ENCODE data around the gene COPZ1.
A peak's percentile ranks its signal among the peaks of the same experiment; 100 is the strongest.

COPZ1 gene

DNA sequence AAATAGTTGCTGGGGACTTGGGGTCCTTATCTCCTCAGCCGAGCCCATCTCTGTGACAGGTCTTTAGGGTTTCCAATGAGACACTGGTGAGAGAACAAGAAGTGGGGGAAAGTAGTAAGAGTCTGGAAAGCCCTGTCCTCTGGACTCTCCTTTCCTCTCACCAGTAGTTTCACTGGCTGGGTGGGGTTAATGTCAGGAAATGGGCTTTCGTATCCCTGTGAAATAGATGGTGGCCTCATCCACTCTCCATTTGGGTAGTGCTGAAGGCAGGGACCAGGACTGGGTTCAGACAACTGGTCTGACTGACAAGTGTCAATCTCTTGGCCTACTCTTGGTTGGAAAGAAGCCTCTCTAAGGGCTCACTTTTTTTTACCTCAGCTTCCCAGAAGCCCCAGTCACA lies 52.1 kb downstream of the COPZ1 start:
- DNase-seq (ENCODE audit: low read depth in 3 of 3), result no peak

DNA sequence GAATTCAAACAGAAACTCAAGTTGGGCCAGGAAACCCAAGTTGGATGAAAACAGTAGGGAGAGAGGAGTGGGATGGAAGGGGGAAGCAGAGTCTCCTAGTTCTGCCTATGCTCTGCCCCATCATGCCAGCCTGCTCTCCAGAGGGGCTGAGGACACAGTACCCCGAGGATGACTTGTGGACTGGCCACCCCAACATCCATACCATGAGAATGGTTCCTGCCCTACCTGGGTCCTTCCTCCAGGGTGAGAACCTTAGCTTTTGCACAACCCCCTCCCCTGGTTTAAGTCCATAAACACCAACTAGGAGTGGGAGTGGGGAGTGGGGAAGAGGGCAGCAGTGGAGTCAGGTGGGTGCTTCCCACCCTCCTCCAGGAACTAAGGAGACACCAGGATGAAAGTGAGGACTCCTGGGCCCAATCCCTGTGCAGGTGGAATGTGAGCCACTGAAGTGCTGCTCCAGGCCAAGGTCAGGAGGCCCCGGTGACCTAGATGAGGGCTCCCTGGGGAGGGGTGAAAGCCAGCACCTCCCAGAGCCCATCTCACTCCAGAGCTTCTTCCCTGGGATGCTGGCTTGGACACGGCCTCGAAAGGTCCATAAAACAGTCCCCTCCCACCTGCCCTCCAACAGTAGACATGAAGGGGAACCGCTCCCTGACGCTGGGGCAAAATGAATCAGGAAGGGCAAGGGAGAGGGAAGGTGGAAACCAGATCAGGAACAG lies 53.0 kb downstream of the COPZ1 start:
- no peak for DNase-seq (ENCODE audit: low read depth in 3 of 3)

DNA sequence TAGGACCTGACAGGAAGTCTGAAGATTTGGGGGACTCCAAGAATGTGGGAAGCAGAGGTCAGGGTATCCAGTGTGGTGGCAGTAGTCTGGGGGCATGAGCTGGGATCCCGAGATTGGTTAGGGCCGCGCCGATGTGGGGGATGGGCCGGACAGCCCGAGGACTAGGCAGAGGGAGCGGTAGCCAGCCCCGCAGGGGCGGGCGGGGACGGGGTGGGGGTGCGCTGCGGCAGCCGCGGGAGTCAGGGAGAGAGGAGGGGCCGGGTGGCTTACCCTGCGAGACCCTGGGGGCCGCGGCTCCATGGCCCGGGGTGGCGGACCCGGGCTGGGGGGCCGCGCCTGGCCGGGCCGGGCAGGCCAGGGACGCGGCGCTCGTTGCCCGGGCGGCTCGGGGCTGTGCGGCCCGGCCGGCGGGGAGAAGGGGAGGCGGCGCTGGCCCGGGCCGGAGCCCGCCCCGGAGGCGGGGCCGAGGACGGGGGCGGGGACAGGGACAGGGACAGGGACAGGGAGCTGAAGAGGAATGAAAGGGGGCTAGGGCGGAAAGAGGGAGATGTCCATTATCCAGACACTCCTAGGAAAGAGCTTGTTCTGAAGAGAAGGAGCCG lies 54.0 kb downstream of the COPZ1 start:
- DNase-seq (ENCODE audit: low read depth in 3 of 3), result no peak

DNA sequence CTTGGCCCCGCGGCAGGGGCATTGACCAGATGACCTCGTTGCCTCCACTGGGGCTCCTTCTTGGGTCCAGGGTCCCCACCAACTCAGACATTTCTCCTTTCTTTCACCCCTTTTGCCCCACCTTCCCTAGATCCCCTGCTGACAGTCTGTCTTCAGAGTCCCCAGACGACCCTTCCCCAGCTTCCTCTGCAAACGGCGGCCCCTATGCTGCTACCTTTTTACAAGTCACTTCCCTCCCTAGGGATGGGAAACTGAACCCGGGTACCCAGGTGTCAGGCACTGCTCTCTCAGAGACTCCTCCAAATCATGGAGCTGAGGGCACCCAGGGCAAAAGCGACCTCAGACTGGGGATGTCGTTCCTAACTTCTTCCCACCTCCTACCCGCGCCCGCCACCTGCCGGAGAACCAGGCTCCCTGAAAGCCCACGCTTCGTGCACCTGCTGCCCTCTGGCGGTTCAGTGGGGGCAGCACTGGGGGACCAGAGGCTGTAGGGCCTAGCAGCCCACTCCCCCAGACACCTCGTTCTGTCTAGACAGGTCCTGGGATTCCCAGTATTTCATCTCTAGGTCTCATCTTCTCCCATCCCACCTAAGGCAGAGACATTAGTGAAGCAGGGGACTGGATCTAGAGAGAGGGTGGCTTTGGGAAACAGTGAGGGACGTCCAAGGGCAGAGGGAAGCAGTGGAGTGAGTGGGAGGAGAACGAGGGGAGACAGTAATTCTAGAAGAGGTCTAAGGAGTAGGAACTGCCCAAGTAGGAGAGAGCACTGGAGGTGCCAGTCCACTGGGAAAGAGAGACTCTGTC lies 54.7 kb downstream of the COPZ1 start:
- DNase-seq (ENCODE audit: low read depth in 3 of 3), result peak; percentile 81 to 95 (median 81)

DNA sequence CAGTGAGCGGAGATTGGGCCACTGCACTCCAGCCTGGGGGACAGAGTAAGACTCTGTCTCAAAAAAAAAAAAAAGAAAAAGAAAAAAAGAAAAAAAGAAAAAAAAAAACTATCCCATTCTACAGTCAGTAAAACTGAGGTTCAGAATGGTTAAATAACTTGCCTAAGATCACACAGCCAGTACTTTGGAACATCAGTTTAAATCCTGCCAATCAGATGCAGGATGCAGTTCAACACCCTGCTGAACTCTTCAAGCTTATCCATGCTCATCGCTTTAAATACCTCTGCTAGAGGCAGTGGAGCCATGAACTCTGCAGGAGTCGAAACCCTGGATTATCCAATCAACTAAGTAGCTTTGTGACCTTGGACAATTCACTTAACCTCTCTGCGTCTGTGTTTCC lies 56.2 kb downstream of the COPZ1 start:
- DNase-seq (ENCODE audit: low read depth in 3 of 3), result no peak

DNA sequence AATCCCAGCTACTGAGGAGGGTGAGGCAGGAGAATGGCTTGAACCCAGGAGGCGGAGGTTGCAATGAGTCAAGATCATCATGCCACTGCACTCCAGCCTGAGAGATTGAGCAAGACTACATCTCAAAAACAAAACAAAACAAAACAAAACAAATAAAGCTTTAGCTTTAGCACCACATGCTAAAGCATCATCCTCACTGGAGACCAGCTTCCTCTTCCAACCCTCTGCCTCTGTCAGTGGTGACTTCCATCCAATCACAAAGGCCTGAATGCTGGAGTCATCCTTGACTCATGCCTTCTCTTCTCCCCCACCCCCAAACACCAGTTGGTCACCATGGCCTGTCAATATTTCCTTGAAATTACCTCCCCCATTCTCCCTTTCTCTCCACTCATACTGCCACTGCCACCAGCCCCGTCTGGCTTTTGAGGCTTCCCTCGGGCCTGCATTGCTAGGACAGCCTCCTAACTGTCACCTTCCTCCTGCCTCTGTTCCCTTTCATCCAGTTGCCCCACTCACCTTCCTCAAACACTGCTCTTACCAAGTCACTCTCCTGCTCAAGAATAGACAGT lies 58.2 kb downstream of the COPZ1 start:
- DNase-seq (ENCODE audit: low read depth in 3 of 3), result peak in 1 of 3 donors; percentile 43

DNA sequence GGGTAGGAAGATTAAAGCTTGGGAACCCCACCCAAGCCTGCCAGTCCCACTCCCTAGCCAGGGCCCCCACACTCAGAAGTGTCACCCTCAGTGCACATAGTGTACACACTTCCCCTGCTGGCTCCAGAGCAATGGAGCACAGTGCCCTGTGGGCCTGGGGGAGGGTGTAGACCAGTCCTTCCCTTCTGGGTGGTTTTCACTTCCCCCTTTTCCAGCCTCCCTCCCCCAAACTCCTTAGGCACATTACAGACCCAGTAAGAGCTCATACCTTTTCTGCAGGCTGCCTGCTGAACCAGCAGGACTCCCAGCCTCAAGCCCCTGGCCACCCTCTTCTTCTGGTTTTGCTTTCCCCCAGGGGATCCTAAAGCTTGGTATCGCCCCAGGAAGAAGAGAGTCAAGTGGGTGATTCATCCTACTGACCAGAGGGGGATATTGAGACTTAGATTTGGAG lies 59.7 kb downstream of the COPZ1 start, which contains the start of gene ZNF385A:
TSS of gene ZNF385A (minus strand) at position 143 of the 451 bp plus-strand sequence. CDS start 219 bp downstream, outside the sequence.
- no peak for DNase-seq (ENCODE audit: low read depth in 3 of 3)

DNA sequence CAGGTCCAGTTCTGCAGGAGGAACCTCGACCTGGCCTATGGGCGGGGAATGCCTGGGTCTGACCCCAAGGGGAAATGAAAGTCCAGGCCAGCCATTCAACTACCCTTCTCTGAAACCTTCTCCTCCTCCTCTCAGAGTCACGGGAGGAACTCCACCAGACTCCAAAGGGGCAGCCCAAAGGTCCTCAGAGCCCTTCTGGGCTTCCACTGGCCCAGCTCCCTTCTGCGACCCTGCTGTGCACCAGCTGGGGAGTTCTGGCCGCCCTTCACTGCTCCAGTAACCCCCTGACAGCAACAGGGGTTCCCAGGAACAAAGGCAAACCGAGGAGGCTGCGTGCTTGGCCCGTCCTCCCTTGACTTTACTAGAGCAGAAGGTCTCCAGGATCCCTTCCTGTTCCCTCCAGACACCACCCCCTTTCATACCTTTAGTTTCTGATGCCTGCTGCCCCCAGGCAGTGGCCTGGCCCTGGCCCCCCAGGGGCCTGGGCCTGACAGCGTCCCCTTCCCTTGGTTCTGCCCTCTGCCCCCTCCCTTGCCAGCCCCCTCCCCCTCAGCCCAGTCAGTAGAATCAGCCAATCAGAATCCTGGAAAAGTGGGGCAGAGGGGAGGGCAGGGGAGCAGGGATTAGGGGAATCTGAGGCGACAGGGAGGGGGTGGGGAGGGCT lies 60.5 kb downstream of the COPZ1 start:
- no peak for DNase-seq (ENCODE audit: low read depth in 3 of 3)

DNA sequence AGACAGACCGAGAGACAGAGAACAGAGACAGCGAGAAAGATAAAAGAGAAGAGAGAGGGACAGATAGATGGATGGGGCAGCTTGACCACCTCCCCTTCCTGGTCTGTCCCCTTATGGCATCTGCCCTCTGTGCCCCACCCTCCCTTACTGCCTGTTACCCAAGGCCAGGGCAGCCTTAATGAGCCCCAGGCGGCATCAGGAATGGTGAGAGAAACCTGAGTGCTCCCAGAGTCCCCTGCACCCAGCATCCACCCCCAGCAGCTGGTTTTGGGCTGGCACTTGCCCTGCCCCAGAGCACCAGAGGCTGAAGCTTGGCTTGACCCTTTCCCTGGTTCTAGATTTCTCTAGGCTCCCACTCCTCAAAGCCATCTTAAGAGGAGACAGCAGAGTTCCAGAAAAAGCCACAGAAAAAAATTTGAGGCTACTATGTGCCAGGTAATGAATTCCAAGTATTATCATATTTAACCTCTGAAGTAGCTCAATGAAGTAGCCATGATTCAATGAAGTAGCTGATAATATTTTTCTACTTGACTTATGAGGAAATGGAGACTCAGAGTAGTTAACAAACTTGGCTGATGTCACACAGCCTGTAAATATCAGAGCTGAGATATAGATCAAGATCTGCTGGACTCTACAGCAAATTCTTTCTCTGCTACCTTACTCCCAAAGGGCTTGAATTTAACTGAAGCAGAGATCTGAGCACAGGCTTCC lies 61.6 kb downstream of the COPZ1 start:
- DNase-seq (ENCODE audit: low read depth in 3 of 3), result no peak

DNA sequence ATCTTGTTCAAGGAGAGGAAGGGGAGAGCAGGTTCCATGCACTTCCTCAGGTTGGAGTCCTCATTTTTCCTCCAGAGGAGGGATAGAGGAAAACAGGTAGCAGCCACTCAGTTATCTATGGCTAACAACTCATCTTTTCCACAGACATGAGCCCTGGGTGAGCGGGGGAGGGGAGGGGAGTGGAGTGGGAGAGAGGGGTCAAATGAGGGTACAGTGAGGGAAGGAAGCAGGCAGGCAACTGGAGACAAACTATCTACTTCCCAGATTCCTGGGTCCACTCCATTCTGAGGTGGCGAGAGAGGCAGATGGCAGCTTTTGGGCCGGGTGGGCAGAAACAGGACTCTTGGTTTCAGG lies 62.2 kb downstream of the COPZ1 start:
- no peak for DNase-seq (ENCODE audit: low read depth in 3 of 3)

DNA sequence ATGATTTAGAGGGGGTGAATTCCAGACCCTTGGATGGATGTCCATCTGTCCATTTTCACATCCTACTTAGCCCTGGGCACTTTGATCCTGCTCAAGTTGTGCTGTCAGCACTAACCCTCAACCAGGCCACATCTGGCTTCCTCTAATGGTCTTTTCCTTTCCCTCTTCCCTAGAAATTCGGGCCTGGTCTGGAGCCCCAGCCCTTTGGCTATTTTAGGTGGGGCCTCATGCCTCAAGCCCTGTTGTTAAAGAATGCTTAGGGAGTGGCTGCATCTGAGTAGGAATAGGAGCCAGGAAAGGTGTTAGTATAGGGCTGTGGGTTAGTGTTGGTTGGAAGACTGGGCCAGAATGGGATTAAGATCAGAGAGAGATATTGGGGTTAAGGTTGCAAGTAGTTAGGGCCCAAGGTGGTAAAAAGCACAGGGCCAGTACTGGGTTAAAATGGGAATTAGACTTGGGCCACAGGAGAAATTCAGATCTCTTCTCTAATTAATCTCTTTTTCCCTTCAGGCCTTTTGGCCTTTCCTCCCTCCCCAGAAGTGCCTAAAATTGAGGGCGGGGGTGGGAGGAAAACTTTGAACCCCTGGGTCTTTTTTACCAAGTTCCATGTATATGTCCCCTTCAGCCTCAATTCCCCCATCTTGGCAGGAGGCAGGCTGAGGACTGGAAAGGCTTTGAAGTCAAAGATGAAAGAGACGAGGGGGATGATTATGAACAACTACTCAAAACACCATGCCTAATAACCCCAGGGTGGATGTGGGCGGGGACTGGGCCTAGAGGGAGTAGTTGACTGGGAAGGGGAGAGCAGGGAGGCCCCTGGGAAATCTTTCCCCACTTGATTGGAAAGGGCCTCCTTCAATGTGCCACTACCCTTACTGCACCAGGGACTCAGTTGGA lies 63.6 kb downstream of the COPZ1 start:
- DNase-seq (ENCODE audit: low read depth in 3 of 3), result no peak

DNA sequence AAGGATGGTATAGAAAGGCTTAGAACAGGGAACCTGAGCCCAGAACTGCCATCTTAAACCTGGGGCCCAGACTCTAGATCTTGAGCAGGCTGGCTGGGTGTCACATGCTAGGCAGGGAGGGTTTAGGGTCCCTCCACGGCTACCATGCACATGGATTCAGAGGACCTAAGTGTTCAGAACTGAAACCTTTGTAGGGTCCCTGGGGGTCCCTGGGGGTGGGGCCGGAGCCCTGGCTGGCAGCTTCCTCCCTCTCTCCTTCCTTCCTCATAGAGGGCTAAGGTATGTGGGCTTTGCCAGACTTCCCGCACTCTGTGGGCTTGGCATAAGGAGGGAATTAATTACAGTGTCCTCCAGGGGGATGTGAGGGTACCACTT lies 64.2 kb downstream of the COPZ1 start:
- no peak for DNase-seq (ENCODE audit: low read depth in 3 of 3)

DNA sequence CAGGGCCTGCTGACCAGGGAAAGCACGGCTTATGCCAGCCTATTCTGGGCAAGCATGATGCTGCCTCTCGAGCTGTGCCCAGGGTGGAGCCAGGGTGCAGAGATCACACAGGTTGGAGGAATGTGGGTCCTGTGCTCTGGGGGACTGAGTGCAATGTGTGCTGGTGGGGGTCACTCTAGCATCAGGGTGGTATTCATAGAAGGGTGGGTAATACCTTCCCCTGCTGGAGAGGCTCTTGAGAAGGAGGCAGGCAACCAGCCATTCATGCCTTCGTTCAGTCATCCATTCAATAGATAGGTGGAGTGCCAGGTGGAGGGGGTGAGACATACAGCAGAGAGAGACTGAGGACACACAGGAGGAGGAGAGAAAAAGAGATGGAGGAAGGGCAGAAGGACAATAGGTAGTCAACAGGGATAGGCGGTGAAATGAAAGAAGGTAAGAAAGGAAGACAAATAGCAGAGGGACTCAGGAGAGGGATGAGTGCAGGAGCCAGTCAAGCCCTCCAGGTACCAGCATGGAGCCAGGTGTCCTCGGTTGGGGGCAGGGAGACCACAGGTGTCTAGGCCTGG lies 64.8 kb downstream of the COPZ1 start:
- DNase-seq (ENCODE audit: low read depth in 3 of 3), result no peak

DNA sequence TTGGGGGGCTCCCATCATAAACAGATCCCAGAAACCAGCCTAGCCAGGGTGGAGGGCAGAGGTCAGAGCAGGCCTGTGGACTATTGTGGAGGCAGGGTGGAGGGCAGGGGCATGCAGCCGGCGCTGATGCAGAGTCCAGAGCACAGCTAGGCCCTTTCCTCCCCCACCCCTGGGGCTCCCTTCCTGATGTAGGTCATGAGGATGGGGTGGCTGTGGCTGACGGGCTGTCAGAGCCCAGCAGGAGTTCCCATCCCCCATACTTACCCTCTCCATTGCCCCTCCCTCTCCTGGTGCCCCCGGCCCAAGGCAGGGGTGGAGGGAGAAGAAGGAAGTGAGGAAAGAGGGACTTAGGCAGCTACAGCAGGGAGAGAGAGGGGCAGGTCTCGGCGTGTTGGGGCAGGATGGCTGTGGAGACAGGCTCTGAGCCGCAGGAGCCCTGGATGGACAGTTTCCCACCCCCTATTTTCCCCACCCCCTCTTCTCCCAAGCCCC lies 65.3 kb downstream of the COPZ1 start:
- DNase-seq (ENCODE audit: low read depth in 3 of 3), result no peak

DNA sequence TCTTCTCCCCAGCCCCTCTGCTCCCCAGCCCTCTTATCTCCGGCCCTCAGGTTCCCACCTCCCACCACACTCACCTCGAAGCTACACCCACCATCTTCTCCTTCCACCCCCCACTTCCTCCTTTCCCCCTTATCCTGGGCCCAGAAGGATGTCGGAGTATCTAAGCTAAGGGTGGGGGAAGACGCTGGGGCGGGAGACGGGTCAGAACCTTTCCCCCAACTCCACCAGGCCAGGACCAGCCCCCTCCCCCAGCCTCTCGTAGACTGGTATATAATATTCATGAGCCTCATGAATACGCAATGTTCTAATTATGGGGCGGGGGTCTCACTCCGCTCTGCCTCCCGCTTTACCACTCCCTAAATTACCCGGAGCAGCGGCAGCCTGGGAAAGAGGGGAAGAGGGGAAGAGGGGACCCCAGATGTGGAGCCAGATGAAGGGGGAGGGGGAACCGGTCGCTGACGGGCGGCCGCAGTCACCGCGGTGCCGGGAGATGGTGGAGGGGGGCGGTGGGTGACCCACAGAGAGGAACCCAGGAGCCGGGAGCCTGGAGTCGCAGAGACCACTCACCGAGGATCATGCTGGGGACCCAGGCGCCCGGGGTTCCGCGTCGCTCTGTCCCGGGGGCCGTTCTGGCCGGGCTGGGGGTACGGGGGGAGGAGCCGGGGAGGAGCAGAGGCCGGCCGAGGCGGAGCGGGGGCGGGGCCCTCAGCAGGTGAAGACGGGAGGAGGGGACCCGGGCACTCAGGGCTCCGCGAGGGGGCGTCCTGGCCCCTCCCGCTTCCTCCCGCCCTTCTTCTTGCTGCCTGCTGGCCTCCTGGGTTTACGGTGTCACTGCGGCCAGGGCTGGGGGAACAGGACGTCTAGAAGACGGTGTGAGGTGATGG lies 66.0 kb downstream of the COPZ1 start:
- peak in 1 of 3 donors; percentile 60 for DNase-seq (ENCODE audit: low read depth in 3 of 3)

DNA sequence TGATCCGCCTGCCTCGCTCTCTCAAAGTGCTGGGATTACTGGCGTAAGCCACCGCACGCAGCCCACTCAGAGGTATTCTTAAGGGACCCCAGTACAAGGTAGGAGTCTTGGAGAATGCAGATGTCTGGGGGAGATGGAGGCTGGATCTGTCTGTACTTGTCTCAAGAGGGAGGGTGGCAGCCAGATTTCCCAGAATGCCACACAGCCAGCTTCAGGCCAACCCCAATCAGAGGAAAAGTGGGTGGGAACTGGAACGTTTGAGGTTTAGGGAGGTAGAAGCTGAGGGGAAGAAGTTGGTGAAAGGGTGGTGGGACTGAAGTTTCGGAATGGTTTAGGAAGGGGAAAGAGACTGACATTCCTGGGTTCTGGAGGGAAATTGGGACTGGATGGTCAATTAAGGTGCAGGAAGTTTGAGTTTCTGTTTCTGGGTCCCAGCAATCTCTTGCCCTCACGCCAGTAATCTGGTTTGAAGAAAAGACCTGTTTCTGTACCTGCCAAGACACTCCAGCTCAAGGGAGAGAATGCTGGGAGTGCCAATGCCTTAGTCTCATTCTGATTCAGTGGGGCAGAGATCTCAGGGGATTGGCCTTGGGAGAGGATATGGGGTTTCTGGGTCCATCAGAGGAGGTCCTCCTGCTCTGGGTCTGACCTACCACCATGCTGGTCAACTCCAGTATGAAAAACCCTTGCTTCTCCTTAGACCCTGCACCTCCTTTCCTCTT lies 67.7 kb downstream of the COPZ1 start:
- no peak for DNase-seq (ENCODE audit: low read depth in 3 of 3)

DNA sequence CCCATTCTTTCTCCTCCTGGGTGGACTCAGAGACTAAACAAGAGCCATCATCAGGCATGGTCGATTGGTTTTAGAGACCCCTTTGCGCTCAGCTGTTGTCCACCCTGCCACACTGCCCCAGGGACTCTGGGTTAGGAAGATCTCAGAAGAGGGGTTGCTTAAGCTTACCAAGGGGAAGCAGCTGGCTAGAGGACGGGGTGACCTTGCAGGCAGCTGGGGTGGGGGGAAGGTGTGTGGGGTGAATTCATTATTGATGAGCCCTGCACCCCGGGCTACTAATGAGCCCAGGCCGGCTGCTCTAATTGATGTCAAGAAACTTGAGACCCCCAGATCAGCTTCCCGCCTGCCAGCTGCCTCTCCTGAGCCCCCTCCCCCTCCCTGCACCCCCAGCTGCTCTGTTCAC lies 68.3 kb downstream of the COPZ1 start:
- no peak for DNase-seq (ENCODE audit: low read depth in 3 of 3)

DNA sequence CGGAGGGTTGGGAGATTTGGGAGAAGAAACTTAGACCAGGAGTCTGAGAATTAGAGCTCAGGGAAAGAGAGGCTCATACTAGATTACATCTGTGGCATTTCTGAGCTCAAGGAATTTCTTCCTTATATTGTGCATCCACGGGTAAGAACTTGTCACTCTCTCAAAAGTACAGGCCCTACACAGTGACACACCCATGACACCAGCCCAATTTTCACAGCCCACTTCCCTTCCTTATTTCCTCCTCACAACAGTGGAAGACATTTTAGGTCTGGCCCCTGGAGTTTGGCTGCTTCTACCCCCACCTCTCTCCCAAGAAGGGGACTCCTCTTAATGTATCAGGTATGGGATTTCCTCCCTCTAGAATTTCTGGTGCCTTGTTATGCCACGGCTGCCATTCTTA lies 68.8 kb downstream of the COPZ1 start:
- no peak for DNase-seq (ENCODE audit: low read depth in 3 of 3)
